GM23338 (cell line): Measurements from ENCODE around the gene CDKN2D. TPM values are rescaled to one million over a fixed set of nuclear protein-coding genes. Genes with fewer than 3 reads are reported as not detected.

Experiments
- ATAC-seq: fragments of 200-7000 bp; cut with Tn5 transposase; 3 replicates; pipeline ENCODE4 v1.9.1; 2020
- DNase-seq: peaks from one replicate; pipeline ENCODE4 v3.0.0-alpha.2; 2015; ENCODE audit warnings: low spot score
- H2AFZ ChIP-seq: fragments of 200-600 bp; sonication (generic); 2 replicates; pipeline ENCODE4 v1.8.0; 2016; ENCODE audit warnings: antibody characterized with exemption, mild to moderate bottlenecking, moderate library complexity
- H3F3A ChIP-seq: fragments of 200-600 bp; sonication (generic); replicated peaks from 2 replicates; pipeline ENCODE4 v1.8.0; 2017; ENCODE audit warnings: antibody characterized with exemption, mixed run types, low read depth
- H3K27ac ChIP-seq: fragments of 200-600 bp; sonication (generic); 2 replicates; pipeline ENCODE4 v1.6.1; 2016; ENCODE audit warnings: low read depth
- H3K27me3 ChIP-seq: fragments of 200-600 bp; sonication (generic); 2 replicates; pipeline ENCODE4 v1.8.0; 2016; ENCODE audit warnings: mild to moderate bottlenecking, mixed run types, moderate library complexity; ENCODE audit not compliant: insufficient read depth
- H3K36me3 ChIP-seq: fragments of 200-600 bp; sonication (generic); 2 replicates; pipeline ENCODE4 v1.8.0; 2016; ENCODE audit warnings: mild to moderate bottlenecking; ENCODE audit not compliant: insufficient read depth
- H3K4me1 ChIP-seq: fragments of 200-600 bp; sonication (generic); 2 replicates; pipeline ENCODE4 v1.8.0; 2016; ENCODE audit warnings: mild to moderate bottlenecking, moderate library complexity; ENCODE audit not compliant: insufficient read depth
- H3K4me2 ChIP-seq: fragments of 200-600 bp; sonication (generic); 2 replicates; pipeline ENCODE4 v1.7.1; 2017; ENCODE audit warnings: mixed run types
- H3K4me3 ChIP-seq: fragments of 200-600 bp; sonication (generic); 2 replicates; pipeline ENCODE4 v1.6.1; 2016; ENCODE audit warnings: mixed run types
- H3K79me2 ChIP-seq: fragments of 200-600 bp; sonication (generic); replicated peaks from 2 replicates; pipeline ENCODE4 v1.8.0; 2017; ENCODE audit warnings: mild to moderate bottlenecking; ENCODE audit not compliant: insufficient read depth
- H3K9me2 ChIP-seq: fragments of 200-600 bp; sonication (generic); 2 replicates; pipeline ENCODE4 v1.8.0; 2017; ENCODE audit not compliant: insufficient read depth
- H4K20me1 ChIP-seq: fragments of 200-600 bp; sonication (generic); replicated peaks from 2 replicates; pipeline ENCODE4 v1.8.0; 2017; ENCODE audit warnings: mild to moderate bottlenecking; ENCODE audit not compliant: insufficient read depth
- H3K27ac Mint-ChIP-seq: 2 replicates; pipeline ENCODE4 v1.8.0; 2020; ENCODE audit warnings: inconsistent platforms, mild to moderate bottlenecking, moderate library complexity, mixed read lengths
- H3K27me3 Mint-ChIP-seq: 3 replicates; pipeline ENCODE4 v1.8.0; 2022; ENCODE audit warnings: low read depth, mild to moderate bottlenecking, moderate library complexity, mixed read lengths, inconsistent platforms; ENCODE audit not compliant: insufficient read depth, poor library complexity
- H3K36me3 Mint-ChIP-seq: 3 replicates; pipeline ENCODE4 v1.8.0; 2021; ENCODE audit warnings: low read depth, mild to moderate bottlenecking, inconsistent platforms, moderate library complexity, mixed read lengths
- H3K4me1 Mint-ChIP-seq: 3 replicates; pipeline ENCODE4 v1.8.0; 2020; ENCODE audit warnings: mild to moderate bottlenecking, inconsistent platforms, mixed read lengths
- H3K4me3 Mint-ChIP-seq: 3 replicates; pipeline ENCODE4 v1.8.0; 2021; ENCODE audit warnings: moderate library complexity, mild to moderate bottlenecking, inconsistent platforms, mixed read lengths
- H3K9me3 Mint-ChIP-seq: 3 replicates; pipeline ENCODE4 v1.8.0; 2020; ENCODE audit warnings: moderate library complexity, mild to moderate bottlenecking, inconsistent platforms, mixed read lengths
- CREB1 ChIP-seq: fragments of 250-450 bp; sonication (Bioruptor Pico); IDR thresholded peaks from 2 replicates; pipeline ENCODE4 v1.5.0; 2020; ENCODE audit warnings: low read depth, mild to moderate bottlenecking, moderate library complexity
- ETS1 ChIP-seq: IDR thresholded peaks from 2 replicates; pipeline ENCODE4 v1.6.1; 2016; ENCODE audit warnings: antibody characterized with exemption
- EZH2phosphoT487 ChIP-seq: fragments of 200-600 bp; sonication (generic); IDR thresholded peaks from one replicate; pipeline ENCODE4 v1.8.1; 2018; ENCODE audit warnings: antibody characterized with exemption; ENCODE audit not compliant: unreplicated experiment
- JUNB ChIP-seq: IDR thresholded peaks from one replicate; pipeline ENCODE4 v1.6.1; 2016; ENCODE audit warnings: antibody characterized with exemption; ENCODE audit not compliant: unreplicated experiment
- POLR2AphosphoS5 ChIP-seq: IDR thresholded peaks from 2 replicates; pipeline ENCODE4 v1.6.1; 2016; ENCODE audit warnings: antibody characterized with exemption, low read depth
- STAT1 ChIP-seq: IDR thresholded peaks from one replicate; pipeline ENCODE4 v1.6.1; 2016; ENCODE audit warnings: antibody characterized with exemption; ENCODE audit not compliant: unreplicated experiment
- ZNF331 ChIP-seq: fragments of 250-450 bp; sonication (Bioruptor Pico); IDR thresholded peaks from 2 replicates; pipeline ENCODE4 v1.5.0; 2020; ENCODE audit warnings: low read depth, mild to moderate bottlenecking, moderate library complexity
- polyA plus RNA-seq: library from polyadenylated mRNA; unstranded; fragments of >200 nt; fragmentation: Nextera tagmentation; extraction: Ambion mirVana; gene quantifications from 2 replicates; pipeline ENCODE4 v1.2.1, GENCODE V29; 2016
- total RNA-seq: library from RNA; depleted of rRNA; stranded (reverse); fragments of >200 nt; shearing (Covaris generic); gene quantifications from 2 replicates; pipeline ENCODE4 v1.2.3, GENCODE V29; 2014
- TF ChIP-seq, protein P1 (sequence below): IDR thresholded peaks from one replicate; pipeline ENCODE4 v1.6.1; 2018; ENCODE audit warnings: antibody characterized with exemption; ENCODE audit not compliant: unreplicated experiment
- TF ChIP-seq, protein P2 (sequence below), 2 experiments: fragments of 200-600 bp in 1 of 2; sonication (generic) in 1 of 2; conservative IDR thresholded peaks; 2 replicates each; pipeline versions ENCODE4 v1.5.1 to v1.6.1; 2016 to 2017; ENCODE audit warnings: antibody characterized with exemption in 2 of 2, low read depth in 2 of 2, mild to moderate bottlenecking in 2 of 2, moderate library complexity in 1 of 2
- TF ChIP-seq, protein P3 (sequence below): fragments of 250-450 bp; sonication (Bioruptor Pico); IDR thresholded peaks from 2 replicates; pipeline ENCODE4 v1.5.0; 2020; ENCODE audit warnings: mild to moderate bottlenecking, moderate library complexity

Gene CDKN2D
- total and polyA plus RNA-seq, 2 experiments from 2014 or later = 1.4 to 4.0 TPM

- TF ChIP-seq, protein P1, sequence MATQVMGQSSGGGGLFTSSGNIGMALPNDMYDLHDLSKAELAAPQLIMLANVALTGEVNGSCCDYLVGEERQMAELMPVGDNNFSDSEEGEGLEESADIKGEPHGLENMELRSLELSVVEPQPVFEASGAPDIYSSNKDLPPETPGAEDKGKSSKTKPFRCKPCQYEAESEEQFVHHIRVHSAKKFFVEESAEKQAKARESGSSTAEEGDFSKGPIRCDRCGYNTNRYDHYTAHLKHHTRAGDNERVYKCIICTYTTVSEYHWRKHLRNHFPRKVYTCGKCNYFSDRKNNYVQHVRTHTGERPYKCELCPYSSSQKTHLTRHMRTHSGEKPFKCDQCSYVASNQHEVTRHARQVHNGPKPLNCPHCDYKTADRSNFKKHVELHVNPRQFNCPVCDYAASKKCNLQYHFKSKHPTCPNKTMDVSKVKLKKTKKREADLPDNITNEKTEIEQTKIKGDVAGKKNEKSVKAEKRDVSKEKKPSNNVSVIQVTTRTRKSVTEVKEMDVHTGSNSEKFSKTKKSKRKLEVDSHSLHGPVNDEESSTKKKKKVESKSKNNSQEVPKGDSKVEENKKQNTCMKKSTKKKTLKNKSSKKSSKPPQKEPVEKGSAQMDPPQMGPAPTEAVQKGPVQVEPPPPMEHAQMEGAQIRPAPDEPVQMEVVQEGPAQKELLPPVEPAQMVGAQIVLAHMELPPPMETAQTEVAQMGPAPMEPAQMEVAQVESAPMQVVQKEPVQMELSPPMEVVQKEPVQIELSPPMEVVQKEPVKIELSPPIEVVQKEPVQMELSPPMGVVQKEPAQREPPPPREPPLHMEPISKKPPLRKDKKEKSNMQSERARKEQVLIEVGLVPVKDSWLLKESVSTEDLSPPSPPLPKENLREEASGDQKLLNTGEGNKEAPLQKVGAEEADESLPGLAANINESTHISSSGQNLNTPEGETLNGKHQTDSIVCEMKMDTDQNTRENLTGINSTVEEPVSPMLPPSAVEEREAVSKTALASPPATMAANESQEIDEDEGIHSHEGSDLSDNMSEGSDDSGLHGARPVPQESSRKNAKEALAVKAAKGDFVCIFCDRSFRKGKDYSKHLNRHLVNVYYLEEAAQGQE = no peak
- TF ChIP-seq ETS1 (no peak), CREB1 (no peak), EZH2phosphoT487 (no peak), ZNF331 (CRISPR knock-in tag) (no peak), STAT1 (no peak), POLR2AphosphoS5 (no peak), JUNB (no peak)
- TF ChIP-seq, protein P2, sequence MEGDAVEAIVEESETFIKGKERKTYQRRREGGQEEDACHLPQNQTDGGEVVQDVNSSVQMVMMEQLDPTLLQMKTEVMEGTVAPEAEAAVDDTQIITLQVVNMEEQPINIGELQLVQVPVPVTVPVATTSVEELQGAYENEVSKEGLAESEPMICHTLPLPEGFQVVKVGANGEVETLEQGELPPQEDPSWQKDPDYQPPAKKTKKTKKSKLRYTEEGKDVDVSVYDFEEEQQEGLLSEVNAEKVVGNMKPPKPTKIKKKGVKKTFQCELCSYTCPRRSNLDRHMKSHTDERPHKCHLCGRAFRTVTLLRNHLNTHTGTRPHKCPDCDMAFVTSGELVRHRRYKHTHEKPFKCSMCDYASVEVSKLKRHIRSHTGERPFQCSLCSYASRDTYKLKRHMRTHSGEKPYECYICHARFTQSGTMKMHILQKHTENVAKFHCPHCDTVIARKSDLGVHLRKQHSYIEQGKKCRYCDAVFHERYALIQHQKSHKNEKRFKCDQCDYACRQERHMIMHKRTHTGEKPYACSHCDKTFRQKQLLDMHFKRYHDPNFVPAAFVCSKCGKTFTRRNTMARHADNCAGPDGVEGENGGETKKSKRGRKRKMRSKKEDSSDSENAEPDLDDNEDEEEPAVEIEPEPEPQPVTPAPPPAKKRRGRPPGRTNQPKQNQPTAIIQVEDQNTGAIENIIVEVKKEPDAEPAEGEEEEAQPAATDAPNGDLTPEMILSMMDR (conservative IDR thresholded peaks at IDR 0.05; ENCODE audit: low read depth in 2 of 2) = no peak
Observed at GRCh38 chr19:10535613-10536012, 33.2 kb downstream of the CDKN2D start (continued).

GRCh38 chr19:10533646-10534386 lies 35.0 kb downstream of the CDKN2D start:
- ATAC-seq = no peak
- Histone ChIP-seq H3K4me1 (no peaks in the 10 kb centered on the region), H3F3A (no peaks in the 10 kb centered on the region), H3K27me3 (no peaks in the 10 kb centered on the region), H4K20me1 (no peaks in the 10 kb centered on the region), H3K36me3 (no peaks in the 10 kb centered on the region), H3K4me2 (no peak overlapping the region), H3K9me2 (no peaks in the 10 kb centered on the region), H3K27ac (no peak overlapping the region), H2AFZ (no peak overlapping the region), H3K4me3 (no peak overlapping the region), H3K79me2 (no peaks in the 10 kb centered on the region)
- no peak for DNase-seq
- H3K36me3 Mint-ChIP-seq = no peaks in the 10 kb centered on the region
- no peaks in the 10 kb centered on the region for H3K9me3 Mint-ChIP-seq
- H3K27ac Mint-ChIP-seq = no peak overlapping the region
- no peak overlapping the region for H3K4me3 Mint-ChIP-seq
- H3K27me3 Mint-ChIP-seq = peaks cover 12% of the 10 kb centered on the region
- H3K4me1 Mint-ChIP-seq = no peaks in the 10 kb centered on the region
- TF ChIP-seq CREB1 = no peak
- TF ChIP-seq, protein P3, sequence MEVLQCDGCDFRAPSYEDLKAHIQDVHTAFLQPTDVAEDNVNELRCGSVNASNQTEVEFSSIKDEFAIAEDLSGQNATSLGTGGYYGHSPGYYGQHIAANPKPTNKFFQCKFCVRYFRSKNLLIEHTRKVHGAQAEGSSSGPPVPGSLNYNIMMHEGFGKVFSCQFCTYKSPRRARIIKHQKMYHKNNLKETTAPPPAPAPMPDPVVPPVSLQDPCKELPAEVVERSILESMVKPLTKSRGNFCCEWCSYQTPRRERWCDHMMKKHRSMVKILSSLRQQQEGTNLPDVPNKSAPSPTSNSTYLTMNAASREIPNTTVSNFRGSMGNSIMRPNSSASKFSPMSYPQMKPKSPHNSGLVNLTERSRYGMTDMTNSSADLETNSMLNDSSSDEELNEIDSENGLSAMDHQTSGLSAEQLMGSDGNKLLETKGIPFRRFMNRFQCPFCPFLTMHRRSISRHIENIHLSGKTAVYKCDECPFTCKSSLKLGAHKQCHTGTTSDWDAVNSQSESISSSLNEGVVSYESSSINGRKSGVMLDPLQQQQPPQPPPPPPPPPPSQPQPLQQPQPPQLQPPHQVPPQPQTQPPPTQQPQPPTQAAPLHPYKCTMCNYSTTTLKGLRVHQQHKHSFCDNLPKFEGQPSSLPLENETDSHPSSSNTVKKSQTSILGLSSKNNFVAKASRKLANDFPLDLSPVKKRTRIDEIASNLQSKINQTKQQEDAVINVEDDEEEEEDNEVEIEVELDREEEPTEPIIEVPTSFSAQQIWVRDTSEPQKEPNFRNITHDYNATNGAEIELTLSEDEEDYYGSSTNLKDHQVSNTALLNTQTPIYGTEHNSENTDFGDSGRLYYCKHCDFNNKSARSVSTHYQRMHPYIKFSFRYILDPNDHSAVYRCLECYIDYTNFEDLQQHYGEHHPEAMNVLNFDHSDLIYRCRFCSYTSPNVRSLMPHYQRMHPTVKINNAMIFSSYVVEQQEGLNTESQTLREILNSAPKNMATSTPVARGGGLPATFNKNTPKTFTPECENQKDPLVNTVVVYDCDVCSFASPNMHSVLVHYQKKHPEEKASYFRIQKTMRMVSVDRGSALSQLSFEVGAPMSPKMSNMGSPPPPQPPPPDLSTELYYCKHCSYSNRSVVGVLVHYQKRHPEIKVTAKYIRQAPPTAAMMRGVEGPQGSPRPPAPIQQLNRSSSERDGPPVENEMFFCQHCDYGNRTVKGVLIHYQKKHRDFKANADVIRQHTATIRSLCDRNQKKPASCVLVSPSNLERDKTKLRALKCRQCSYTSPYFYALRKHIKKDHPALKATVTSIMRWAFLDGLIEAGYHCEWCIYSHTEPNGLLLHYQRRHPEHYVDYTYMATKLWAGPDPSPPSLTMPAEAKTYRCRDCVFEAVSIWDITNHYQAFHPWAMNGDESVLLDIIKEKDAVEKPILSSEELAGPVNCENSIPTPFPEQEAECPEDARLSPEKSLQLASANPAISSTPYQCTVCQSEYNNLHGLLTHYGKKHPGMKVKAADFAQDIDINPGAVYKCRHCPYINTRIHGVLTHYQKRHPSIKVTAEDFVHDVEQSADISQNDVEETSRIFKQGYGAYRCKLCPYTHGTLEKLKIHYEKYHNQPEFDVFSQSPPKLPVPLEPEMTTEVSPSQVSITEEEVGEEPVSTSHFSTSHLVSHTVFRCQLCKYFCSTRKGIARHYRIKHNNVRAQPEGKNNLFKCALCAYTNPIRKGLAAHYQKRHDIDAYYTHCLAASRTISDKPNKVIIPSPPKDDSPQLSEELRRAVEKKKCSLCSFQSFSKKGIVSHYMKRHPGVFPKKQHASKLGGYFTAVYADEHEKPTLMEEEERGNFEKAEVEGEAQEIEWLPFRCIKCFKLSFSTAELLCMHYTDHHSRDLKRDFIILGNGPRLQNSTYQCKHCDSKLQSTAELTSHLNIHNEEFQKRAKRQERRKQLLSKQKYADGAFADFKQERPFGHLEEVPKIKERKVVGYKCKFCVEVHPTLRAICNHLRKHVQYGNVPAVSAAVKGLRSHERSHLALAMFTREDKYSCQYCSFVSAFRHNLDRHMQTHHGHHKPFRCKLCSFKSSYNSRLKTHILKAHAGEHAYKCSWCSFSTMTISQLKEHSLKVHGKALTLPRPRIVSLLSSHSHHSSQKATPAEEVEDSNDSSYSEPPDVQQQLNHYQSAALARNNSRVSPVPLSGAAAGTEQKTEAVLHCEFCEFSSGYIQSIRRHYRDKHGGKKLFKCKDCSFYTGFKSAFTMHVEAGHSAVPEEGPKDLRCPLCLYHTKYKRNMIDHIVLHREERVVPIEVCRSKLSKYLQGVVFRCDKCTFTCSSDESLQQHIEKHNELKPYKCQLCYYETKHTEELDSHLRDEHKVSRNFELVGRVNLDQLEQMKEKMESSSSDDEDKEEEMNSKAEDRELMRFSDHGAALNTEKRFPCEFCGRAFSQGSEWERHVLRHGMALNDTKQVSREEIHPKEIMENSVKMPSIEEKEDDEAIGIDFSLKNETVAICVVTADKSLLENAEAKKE (CRISPR knock-in tag) = no peak
